Measurements from ENCODE around the gene CBFB. TPM values are rescaled to one million over a fixed set of nuclear protein-coding genes. Genes with fewer than 3 reads are reported as not detected.
"Not testable (repeated sequence)": the region's sequence is repeated elsewhere in the genome, so short reads cannot be mapped to it uniquely, and the experiment has no call there.

The CBFB gene
- total and polyA plus RNA-seq, 7 experiments from 2014 or later, result 53.2 to 223 (median 81.2) TPM

DNA sequence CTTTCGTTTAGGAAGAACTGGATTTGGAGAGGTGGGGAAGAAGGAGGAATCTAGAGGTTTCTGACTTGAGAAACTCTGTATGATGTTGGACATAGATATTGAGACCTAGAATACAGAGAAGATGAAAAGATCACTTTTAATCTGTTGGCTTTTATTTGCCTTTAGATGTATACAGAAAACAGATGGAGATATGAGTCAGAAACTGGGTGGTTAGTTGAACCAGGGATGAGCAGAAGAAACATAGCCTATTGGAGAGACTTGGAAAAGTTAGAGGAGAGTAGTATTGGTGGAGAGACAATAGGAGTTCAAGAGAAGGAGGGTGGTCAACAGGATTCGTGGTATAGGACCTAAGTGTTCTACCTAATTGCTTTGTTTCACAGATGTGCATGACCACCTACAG is 85.8 kb downstream of the CBFB start:
- peaks cover 5% of the 10 kb centered on the region in 2 donors for H3K4me1 ChIP-seq (ENCODE audit: control insufficient read depth in 2 of 2, insufficient read depth in 2 of 2, low read length in 2 of 2)
- peaks cover 0 to under 1% (median 0%) of the 10 kb centered on the region in 11 donors for H3K9me3 Mint-ChIP-seq
- H3K4me1 Mint-ChIP-seq, result peaks cover 36 to 58% (median 42%) of the 10 kb centered on the region in 7 donors
- no peak for ATAC-seq
- peak overlapping the region in 2 of 9 donors; percentile 25 to 66 for H3K27ac Mint-ChIP-seq
- H3K27me3 Mint-ChIP-seq, result no peaks in the 10 kb centered on the region
- ChIA-PET CTCF (interaction anchor here (0.7 kb wide), 1 partner anchor 94 kb away, joined by 3 read pairs; no protein-coding TSS in a partner anchor), POLR2A (no interaction called here)
- no peaks in the 10 kb centered on the region for H3K9me3 ChIP-seq (ENCODE audit: control insufficient read depth in 2 of 3, low read length in 3 of 3)
- H3K4me3 Mint-ChIP-seq, result no peak overlapping the region
- H3K36me3 ChIP-seq (ENCODE audit: control insufficient read depth in 2 of 3, insufficient read depth in 3 of 3, low read length in 3 of 3), result peaks cover 0 to 13% (median under 1%) of the 10 kb centered on the region in 3 experiments
- H3K4me3 ChIP-seq (ENCODE audit: low read length), result no peak overlapping the region
- H3K36me3 Mint-ChIP-seq, result peaks cover 0 to 6% (median 0%) of the 10 kb centered on the region in 5 donors
- no peaks in the 10 kb centered on the region for H3K27me3 ChIP-seq (ENCODE audit: control insufficient read depth in 2 of 2, insufficient read depth in 2 of 2, low read length in 2 of 2)
- H3K27ac ChIP-seq (ENCODE audit: low read depth, low read length), result no peak overlapping the region
- intact Hi-C loops (cut with micrococcal nuclease), result no loop called here
- DNase-seq, result no peak

DNA sequence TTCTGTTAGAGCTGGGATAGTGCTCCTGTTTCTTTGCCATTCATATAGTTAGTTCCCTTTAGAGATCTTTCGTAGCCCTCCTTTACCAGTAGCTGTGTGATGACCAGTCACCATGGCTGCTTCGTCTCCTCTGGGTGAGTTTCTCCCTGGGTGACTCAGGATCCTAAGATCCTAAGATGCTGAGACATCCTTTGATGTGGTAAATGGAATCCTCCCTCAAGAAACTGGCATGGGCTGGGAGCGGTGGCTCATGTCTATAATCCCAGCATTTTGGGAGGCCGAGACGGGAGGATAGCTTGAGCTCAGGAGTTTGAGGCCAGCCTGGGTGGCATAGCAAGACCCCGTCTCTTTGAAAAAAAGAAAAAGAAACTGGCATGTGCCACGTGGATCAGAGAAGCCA is 86.7 kb downstream of the CBFB start:
- Histone ChIP-seq H3K4me1 (ENCODE audit: control insufficient read depth in 2 of 2, insufficient read depth in 2 of 2, low read length in 2 of 2) (peaks cover 5% of the 10 kb centered on the region in 2 donors), H3K4me3 (ENCODE audit: low read length) (no peak overlapping the region), H3K36me3 (ENCODE audit: control insufficient read depth in 2 of 3, insufficient read depth in 3 of 3, low read length in 3 of 3) (peaks cover 0 to 17% (median 6%) of the 10 kb centered on the region in 3 experiments), H3K27ac (ENCODE audit: low read depth, low read length) (no peak overlapping the region), H3K9me3 (ENCODE audit: control insufficient read depth in 2 of 3, low read length in 3 of 3) (no peaks in the 10 kb centered on the region), H3K27me3 (ENCODE audit: control insufficient read depth in 2 of 2, insufficient read depth in 2 of 2, low read length in 2 of 2) (no peaks in the 10 kb centered on the region)
- ATAC-seq (peak; percentile 62), DNase-seq (no peak)
- no peaks in the 10 kb centered on the region for H3K27me3 Mint-ChIP-seq
- H3K4me3 Mint-ChIP-seq, result no peak overlapping the region
- ChIA-PET CTCF (interaction anchor here (2.2 kb wide), 1 partner anchor 39 kb away, joined by 9 read pairs; no protein-coding TSS in a partner anchor), POLR2A (interaction anchor here (0.6 kb wide), 1 partner anchor 117 kb away, joined by 3 read pairs; no protein-coding TSS in a partner anchor)
- H3K9me3 Mint-ChIP-seq, result no peaks in the 10 kb centered on the region
- intact Hi-C loops (cut with micrococcal nuclease), result no loop called here
- H3K27ac Mint-ChIP-seq, result peak overlapping the region in 1 of 9 donors; percentile 2
- H3K36me3 Mint-ChIP-seq, result peaks cover 0 to 14% (median 4%) of the 10 kb centered on the region in 5 donors
- H3K4me1 Mint-ChIP-seq, result peaks cover 33 to 51% (median 41%) of the 10 kb centered on the region in 7 donors

DNA sequence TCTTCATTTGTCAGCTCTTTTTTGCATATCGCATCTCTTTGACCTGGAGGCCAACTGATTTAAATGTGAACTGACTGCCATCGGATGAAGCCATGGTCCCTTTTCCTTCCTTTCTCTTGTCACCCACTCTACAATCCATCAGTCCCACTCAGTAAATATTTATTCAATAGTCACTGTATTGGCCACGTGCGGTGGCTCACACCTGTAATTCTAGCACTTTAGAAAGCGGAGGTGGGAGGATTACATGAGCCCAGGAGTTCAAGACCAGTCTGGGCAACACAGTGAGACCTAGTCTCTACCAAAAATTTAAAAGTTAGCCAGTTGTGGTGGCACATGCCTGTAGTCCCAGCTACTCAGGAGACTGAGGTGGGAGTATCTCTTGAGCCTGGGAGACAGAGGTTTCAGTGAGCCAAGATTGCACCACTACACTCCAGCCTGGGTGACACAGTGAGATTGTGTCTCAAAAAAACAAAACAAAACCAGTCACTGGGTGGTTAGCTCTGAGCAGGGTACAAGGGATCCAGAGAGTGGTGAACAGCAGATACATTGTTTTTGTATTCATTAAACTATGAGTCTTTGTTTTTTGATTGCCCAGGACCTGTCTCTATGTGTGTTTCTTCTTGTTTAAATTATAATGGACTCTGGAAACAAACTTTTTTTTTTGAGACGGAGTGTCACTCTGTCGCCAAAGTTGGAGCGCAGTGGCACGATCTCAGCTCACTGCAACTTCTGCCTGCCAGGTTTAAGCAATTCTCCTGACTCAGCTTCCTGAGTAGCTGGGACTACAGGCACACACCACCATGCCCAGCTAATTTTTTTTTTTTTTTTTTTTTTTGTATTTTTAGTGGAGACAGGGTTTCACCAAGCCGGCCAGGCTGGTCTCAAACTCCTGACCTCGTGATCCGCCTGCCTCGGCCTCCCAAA is 87.7 kb downstream of the CBFB start:
- ChIA-PET POLR2A (interaction anchor here (0.6 kb wide), 1 partner anchor 116 kb away, joined by 3 read pairs; no protein-coding TSS in a partner anchor), CTCF (interaction anchor here (2.2 kb wide), 1 partner anchor 38 kb away, joined by 9 read pairs; no protein-coding TSS in a partner anchor)
- Histone ChIP-seq H3K4me1 (ENCODE audit: control insufficient read depth in 2 of 2, insufficient read depth in 2 of 2, low read length in 2 of 2) (no peaks in the 10 kb centered on the region), H3K36me3 (ENCODE audit: control insufficient read depth in 2 of 3, insufficient read depth in 3 of 3, low read length in 3 of 3) (peaks cover 0 to 21% (median 8%) of the 10 kb centered on the region in 3 experiments), H3K27ac (ENCODE audit: low read depth, low read length) (no peak overlapping the region), H3K4me3 (ENCODE audit: low read length) (no peak overlapping the region), H3K9me3 (ENCODE audit: control insufficient read depth in 2 of 3, low read length in 3 of 3) (no peaks in the 10 kb centered on the region), H3K27me3 (ENCODE audit: control insufficient read depth in 2 of 2, insufficient read depth in 2 of 2, low read length in 2 of 2) (no peaks in the 10 kb centered on the region)
- intact Hi-C loops (cut with micrococcal nuclease), result no loop called here
- H3K9me3 Mint-ChIP-seq, result no peaks in the 10 kb centered on the region
- peaks cover 0 to 17% (median 7%) of the 10 kb centered on the region in 5 donors for H3K36me3 Mint-ChIP-seq
- H3K27ac Mint-ChIP-seq, result no peak overlapping the region
- no peak for DNase-seq
- peaks cover 24 to 41% (median 32%) of the 10 kb centered on the region in 7 donors for H3K4me1 Mint-ChIP-seq
- no peak overlapping the region for H3K4me3 Mint-ChIP-seq
- peak; percentile 59 for ATAC-seq
- H3K27me3 Mint-ChIP-seq, result no peaks in the 10 kb centered on the region

DNA sequence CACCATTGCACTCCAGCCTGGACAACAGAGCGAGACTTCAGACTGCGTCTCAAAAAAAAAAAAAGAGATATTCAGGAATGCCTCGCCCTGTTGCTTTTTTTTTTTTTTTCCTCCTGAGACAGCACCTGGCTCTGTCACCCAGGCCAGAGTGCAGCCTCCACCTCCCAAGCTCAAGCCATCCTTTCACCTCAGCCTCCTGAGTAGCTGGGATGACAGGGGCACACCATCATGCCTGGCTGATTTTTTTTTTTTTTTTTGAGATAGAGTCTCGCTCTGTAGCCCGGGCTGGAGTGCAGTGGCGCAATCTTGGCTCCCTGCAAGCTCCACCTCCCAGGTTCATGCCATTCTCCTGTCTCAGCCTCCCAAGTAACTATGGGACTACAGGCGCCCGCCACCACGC is 88.8 kb downstream of the CBFB start:
- H3K27ac Mint-ChIP-seq, result no peak overlapping the region
- H3K27ac ChIP-seq (ENCODE audit: low read depth, low read length), result no peak overlapping the region
- ATAC-seq, result no peak
- H3K4me3 ChIP-seq (ENCODE audit: low read length), result no peak overlapping the region
- peaks cover 13 to 30% (median 22%) of the 10 kb centered on the region in 7 donors for H3K4me1 Mint-ChIP-seq
- no peaks in the 10 kb centered on the region for H3K27me3 Mint-ChIP-seq
- H3K4me3 Mint-ChIP-seq, result no peak overlapping the region
- peaks cover 0 to 21% (median 7%) of the 10 kb centered on the region in 5 donors for H3K36me3 Mint-ChIP-seq
- H3K27me3 ChIP-seq (ENCODE audit: control insufficient read depth in 2 of 2, insufficient read depth in 2 of 2, low read length in 2 of 2), result no peaks in the 10 kb centered on the region
- peaks cover 0 to 32% (median 8%) of the 10 kb centered on the region in 3 experiments for H3K36me3 ChIP-seq (ENCODE audit: control insufficient read depth in 2 of 3, insufficient read depth in 3 of 3, low read length in 3 of 3)
- ChIA-PET POLR2A (no interaction called here), CTCF (interaction anchor here (0.5 kb wide), 1 partner anchor 99 kb away, joined by 6 read pairs; no protein-coding TSS in a partner anchor)
- no peaks in the 10 kb centered on the region for H3K9me3 Mint-ChIP-seq
- no peaks in the 10 kb centered on the region for H3K4me1 ChIP-seq (ENCODE audit: control insufficient read depth in 2 of 2, insufficient read depth in 2 of 2, low read length in 2 of 2)
- intact Hi-C loops (cut with micrococcal nuclease), result no loop called here
- H3K9me3 ChIP-seq (ENCODE audit: control insufficient read depth in 2 of 3, low read length in 3 of 3), result no peaks in the 10 kb centered on the region
- no peak for DNase-seq

DNA sequence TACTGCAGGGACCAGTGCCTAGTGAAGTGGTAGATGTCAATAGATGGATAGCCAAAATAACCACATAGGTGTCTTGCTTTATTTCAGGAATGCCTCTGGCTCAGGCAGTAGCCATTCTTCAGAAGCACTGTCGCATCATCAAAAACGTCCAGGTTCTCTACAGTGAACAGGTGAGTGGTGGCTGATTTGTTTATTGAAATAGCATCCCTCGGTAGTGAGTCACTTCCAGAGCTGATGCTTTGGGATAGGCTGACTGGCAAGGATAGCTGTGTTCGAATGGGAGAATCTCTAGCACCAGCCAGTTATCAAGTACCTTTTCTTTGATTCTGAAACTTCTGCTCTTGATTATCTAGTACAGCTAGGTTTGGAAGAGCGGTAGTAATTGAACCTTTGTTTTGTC is 91.1 kb downstream of the CBFB start:
- Mint-ChIP-seq H3K9me3 (no peaks in the 10 kb centered on the region), H3K4me3 (no peak overlapping the region), H3K36me3 (peaks cover 0 to 37% (median 19%) of the 10 kb centered on the region in 5 donors), H3K27ac (no peak overlapping the region), H3K27me3 (no peaks in the 10 kb centered on the region), H3K4me1 (peaks cover 9 to 17% (median 14%) of the 10 kb centered on the region in 7 donors)
- Histone ChIP-seq H3K27me3 (ENCODE audit: control insufficient read depth in 2 of 2, insufficient read depth in 2 of 2, low read length in 2 of 2) (no peaks in the 10 kb centered on the region), H3K4me3 (ENCODE audit: low read length) (no peak overlapping the region), H3K36me3 (ENCODE audit: control insufficient read depth in 2 of 3, insufficient read depth in 3 of 3, low read length in 3 of 3) (peaks cover 0 to 48% (median 8%) of the 10 kb centered on the region in 3 experiments), H3K9me3 (ENCODE audit: control insufficient read depth in 2 of 3, low read length in 3 of 3) (no peaks in the 10 kb centered on the region), H3K27ac (ENCODE audit: low read depth, low read length) (no peak overlapping the region), H3K4me1 (ENCODE audit: control insufficient read depth in 2 of 2, insufficient read depth in 2 of 2, low read length in 2 of 2) (no peaks in the 10 kb centered on the region)
- CTCF ChIA-PET, result interaction anchor here (0.7 kb wide), 1 partner anchor 22 kb away, joined by 5 read pairs; no protein-coding TSS in a partner anchor
- DNase-seq (no peak), ATAC-seq (no peak)
- intact Hi-C loops (cut with micrococcal nuclease), result no loop called here
- POLR2A ChIA-PET, result interaction anchor here (0.6 to 0.7 kb wide), 3 partner anchors 8 to 52 kb away, joined by 3 read pairs; no protein-coding TSS in a partner anchor

DNA sequence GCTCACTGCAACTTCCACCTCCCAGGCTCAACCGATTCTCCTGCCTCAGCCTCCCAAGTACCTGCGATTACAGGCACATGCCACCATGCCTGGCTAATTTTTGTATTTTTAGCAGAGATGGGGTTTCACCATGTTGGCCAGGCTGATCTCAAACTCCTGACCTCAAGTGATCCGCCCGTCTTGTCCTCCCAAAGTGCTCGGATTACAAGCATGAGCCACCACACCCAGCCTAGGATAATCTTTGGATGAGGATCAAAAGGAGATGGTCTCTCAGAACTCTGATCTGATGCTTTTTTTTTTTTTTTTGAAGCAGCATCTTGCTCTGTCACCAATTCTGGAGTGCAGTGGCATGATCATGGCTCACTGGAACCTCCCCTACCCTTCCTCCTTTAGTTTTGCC is 93.8 kb downstream of the CBFB start:
- H3K27ac ChIP-seq (ENCODE audit: low read depth, low read length); H3K4me3 Mint-ChIP-seq; POLR2A ChIA-PET; ATAC-seq; H3K9me3 Mint-ChIP-seq; H3K27me3 Mint-ChIP-seq; CTCF ChIA-PET; H3K4me3 ChIP-seq (ENCODE audit: low read length); DNase-seq; H3K27ac Mint-ChIP-seq; H3K4me1 Mint-ChIP-seq; H3K9me3 ChIP-seq (ENCODE audit: control insufficient read depth in 2 of 3, low read length in 3 of 3); intact Hi-C loops (cut with micrococcal nuclease); H3K27me3 ChIP-seq (ENCODE audit: control insufficient read depth in 2 of 2, insufficient read depth in 2 of 2, low read length in 2 of 2); H3K4me1 ChIP-seq (ENCODE audit: control insufficient read depth in 2 of 2, insufficient read depth in 2 of 2, low read length in 2 of 2): not testable (repeated sequence)
- H3K36me3 ChIP-seq (ENCODE audit: control insufficient read depth in 2 of 3, insufficient read depth in 3 of 3, low read length in 3 of 3), result peaks cover 0 to 55% (median 8%) of the 10 kb centered on the region in 3 experiments
- peaks cover 4 to 48% (median 25%) of the 10 kb centered on the region in 5 donors for H3K36me3 Mint-ChIP-seq
